Islet of Langerhans (tissue), 1 donor: ENCODE data around the gene ADAMTS6.
"Not testable (repeated sequence)": the region's sequence is repeated elsewhere in the genome, so short reads cannot be mapped to it uniquely, and the experiment has no call there.

Source experiments
- FAIRE-seq: peaks from one replicate; lab custom pipeline; 2011; peaks lifted over from hg19 to GRCh38; lab: Jason Lieb, UNC

Gene ADAMTS6

DNA sequence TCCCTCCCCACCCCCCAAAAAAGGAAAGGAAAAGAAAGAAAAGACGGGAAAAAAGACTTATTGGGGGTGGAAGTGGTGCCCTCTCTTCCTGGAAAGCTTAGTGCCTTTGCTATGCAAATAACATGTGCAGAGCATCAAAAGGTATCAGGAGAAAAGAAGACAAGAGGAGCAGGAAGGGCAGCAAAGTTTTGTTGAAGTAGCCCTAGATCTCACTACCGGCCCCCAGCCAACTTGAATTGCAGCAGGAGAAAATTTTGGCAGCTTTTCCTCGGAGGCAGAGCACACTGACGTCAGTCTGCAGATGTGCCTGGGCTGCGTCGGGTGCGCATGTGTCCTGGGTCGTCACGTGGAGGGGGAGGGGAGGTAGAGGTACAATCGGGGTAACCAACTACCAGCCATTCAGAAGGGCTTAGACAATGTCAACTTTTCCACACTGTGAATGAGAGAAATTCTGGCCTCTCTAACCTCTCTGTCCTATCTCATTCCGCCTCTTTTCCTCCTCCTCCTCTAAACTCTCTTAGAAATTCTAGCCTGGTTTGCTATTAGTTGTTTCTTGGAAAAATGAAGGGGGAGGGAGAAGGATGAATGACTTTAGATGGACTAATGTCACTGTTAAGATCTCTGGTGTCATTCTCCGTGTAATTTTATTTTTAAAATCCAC, at the start of gene ADAMTS6:
Gene ADAMTS6 (minus strand): TSS at position 286 of the 661 bp plus-strand sequence. CDS start 8,247 bp downstream, outside the sequence.
- peak; percentile 76 for FAIRE-seq

DNA sequence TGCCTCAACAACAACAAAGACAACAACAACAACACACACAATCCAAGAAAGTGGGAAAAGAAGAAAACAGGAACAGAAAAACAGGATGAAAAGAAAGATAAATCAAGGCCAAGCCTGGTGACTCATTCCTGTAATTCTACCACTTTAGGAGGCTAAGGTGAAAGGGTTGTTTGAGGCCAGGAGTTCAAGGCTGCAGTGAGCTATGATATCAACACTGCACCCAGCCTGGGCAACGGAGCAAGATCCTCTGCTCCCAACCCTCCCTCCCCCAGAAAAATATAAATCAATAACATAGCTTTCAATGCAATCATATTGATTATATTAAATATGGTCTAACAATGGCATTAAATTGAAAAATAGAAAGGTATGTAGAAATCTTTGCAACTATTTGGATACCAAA, 49.2 kb upstream of the ADAMTS6 start:
- no peak for FAIRE-seq

DNA sequence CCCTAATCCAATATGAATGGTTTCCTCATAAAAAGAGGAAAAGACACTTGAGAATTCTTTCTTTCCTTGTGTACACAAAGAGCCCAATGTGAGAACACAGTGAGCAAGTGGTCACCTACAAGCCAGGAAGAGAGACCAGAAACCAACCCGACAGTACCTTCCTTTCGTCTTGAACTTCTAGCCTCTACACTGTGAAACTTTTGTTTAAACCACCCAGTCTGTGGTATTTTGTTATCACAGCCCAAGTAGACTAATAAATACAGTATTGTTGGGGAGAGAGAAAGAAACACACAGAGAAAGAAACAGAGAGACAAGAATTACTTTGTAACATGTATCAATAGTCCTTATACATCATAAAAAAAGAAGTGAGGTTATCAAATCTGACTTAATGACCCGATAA, 44.0 kb upstream of the ADAMTS6 start:
- no peak for FAIRE-seq

GRCh38 chr5:65512170-65512937, 30.6 kb upstream of the ADAMTS6 start:
- no peak for FAIRE-seq

GRCh38 chr5:65508978-65509377, 27.3 kb upstream of the ADAMTS6 start:
- no peak for FAIRE-seq

DNA sequence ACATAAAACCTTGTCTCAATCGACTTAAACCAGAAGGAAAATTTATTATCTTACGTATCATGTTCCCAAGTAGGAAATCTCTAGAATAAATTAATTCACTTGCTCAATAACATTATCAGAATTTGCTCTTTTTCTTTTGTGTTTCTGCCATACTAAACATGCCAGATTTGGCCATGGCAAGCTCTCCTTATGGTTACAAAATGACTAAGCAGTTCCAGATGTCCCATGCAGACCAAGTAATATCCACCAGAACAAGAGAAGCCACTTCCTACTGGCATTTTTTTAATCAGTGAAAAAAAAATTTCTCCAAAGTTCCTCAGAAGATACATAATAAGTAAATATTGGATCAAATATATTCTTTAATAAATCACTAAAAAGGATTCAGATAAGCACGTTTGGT, 25.2 kb upstream of the ADAMTS6 start:
- no peak for FAIRE-seq

DNA sequence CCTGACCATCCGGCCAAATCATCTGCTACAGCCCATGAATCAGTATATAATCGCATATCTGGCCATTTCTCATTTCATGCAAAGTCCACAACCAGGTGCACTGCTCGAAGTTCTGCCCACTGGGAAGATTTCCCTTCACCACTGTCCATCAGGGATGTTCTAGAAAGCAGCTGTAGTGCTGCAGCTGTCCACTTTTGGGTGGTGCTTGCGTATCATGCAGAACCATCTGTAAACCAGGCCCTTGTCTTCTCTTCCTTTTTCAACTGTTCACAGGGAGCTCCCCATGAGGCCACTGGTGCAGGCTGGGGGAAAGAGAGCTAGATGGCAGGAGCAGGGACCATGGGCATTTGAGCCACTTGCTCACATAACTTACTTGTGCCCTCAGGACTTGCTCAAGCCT, 7.4 kb upstream of the ADAMTS6 start:
- FAIRE-seq = no peak

GRCh38 chr5:65488038-65488687, 6.4 kb upstream of the ADAMTS6 start:
- FAIRE-seq = not testable (repeated sequence)

DNA sequence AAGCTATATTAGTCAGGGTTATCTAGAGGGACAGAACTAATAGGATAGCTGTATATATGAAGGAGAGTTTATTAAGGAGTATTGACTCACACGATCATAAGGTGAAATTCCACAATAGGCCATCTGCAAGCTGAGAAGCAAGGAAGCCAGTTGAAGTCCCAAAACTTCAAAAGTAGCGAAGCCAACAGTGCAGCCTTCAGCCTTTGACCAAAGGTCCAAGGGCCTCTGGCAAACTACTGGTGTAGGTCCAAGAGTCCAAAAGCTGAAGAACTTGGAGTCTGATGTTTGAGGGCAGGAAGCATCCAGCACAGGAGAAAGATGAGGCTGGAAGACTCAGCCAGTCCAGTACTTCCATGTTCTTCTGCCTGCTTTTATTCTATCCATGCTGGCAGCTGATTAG, 5.1 kb upstream of the ADAMTS6 start:
- FAIRE-seq = not testable (repeated sequence)

GRCh38 chr5:65485405-65485804, 3.7 kb upstream of the ADAMTS6 start:
- FAIRE-seq = no peak

DNA sequence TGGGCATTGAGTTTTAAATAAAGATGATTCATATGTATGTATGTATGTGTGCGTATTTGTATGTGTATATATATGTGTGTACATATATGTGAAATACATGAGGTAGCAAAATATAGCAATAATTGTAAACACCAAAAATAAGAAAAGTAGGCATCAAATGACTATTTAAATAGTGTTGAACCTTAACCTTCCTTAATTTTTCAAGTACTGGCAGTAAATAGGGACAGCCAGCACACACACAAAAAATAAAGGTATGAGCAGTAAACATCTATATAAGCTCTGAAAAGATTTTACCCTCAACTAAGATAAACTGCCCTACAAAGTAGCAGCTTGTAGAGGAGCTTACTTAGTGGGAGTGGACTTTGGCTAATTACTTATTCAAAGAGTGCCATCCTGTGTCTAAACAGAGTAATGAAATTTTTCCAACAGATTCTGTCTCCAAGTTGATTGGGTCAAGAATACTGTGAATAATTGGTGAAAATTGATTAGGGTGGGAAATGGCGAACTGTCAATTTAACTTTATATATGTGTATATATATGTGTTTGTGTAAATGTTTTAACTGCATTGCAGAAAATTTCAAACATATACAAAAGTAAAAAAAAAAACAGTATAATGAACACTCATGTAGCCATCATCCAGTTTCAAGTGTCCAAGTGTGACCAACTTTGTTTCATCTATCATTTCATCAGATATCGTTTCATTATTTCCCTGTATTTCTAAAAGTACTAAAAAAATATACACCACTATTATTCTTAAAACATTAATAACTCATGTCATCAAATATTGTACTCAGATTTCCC, 2.0 kb upstream of the ADAMTS6 start:
- FAIRE-seq = peak; percentile 97

GRCh38 chr5:65482736-65483545, 1.2 kb upstream of the ADAMTS6 start:
- no peak for FAIRE-seq

GRCh38 chr5:65482296-65482735, 596 bp upstream of the ADAMTS6 start:
- no peak for FAIRE-seq

DNA sequence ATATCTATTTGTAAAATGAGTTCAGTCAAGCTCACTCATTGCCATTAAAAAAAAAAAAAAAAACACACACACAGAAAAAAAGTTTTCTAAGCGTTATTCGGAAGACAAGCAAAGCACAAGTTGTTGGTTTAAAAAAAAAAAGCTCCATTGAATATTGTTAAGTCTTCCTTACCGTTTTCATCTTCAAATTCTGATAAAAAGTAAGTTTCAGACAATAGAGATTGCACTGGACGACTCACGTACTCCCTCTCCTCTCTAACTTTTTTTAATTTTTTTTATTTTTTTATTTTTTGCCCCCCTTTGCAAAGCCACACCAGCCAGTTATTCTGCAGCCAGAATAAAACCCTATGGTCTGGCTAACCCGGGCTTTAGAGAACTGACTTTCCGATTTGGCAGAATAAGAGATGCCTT, 544 bp downstream of the ADAMTS6 start:
- FAIRE-seq = no peak

- no peak for FAIRE-seq
These were observed 1.3 kb downstream of the ADAMTS6 start for GRCh38 chr5:65480306-65480865.

DNA sequence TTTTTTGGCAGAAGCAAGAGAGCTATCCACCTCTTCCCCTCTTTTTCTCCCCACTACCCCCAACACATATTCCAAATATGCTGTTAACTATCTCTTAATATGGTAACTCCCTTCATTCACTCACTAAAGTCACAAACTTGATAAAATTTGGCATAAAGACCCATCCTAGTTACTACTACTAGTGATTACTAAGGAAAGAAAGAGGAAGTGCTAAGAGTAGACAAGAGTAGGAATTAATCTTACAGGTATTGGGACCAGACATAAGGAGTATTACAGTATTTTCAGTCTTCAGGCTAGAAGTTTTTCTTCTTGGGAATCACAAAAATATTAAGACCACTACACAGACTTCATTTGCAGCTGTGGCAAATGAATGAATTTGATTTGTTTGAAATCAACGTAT, 2.2 kb downstream of the ADAMTS6 start:
- no peak for FAIRE-seq

- FAIRE-seq = no peak
These were observed 3.4 kb downstream of the ADAMTS6 start for GRCh38 chr5:65478336-65478735.

DNA sequence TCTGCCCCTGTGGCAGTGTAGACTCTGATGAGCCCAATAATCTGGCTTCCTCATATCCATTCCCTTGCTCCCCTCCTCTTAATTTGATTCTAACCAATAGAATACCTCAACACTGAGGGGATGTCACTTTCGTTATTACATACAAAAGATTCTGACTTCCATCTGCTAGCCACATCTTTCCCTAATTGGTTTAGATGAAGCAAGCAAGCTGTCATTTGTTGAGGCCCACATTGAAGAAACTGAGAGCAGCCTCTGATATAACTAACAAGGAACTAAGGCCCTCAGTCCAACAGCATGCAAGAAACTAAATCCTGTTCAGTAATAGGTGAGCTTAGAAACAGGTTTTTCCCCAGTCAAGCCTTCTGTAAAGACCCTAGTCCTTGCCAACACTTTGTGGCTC, 5.8 kb downstream of the ADAMTS6 start:
- no peak for FAIRE-seq

DNA sequence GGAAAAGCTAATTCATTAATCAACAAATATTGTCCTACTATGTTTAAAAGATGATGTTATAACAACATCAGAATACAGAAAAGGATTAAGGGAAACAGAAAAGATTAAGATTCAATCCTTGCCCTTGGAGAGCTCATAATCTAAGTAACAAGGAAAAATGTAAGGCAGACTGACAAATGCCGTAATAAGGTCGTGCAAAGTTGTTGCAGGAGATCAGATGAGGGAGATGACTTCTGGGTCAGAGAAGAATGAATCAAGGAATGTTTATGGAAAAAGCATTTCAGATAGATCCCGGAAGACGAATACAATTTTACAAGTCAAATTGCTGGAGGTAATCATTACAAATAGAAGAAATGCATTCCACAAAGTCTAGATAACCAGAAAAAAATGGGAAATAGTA, 6.4 kb downstream of the ADAMTS6 start:
- FAIRE-seq = no peak

GRCh38 chr5:65474130-65474711, 7.5 kb downstream of the ADAMTS6 start:
- FAIRE-seq = no peak

DNA sequence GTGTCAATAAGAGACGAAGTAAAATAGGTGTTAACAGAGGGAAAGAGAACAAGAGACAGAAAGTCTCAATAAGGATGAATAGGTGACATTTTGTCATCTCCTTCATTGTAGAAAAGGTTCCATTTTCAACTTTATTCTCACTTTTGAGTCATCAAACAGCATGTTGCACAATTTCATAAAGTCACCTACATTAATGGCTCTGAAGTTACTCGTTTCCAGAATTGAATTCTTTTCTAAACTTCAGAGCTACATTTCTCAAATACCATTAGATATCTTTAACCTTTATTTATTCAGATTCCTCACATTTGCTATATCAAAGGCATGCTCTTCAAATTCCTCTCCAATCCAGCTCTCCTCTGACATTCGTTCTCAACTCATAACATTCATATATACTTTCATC, 13.1 kb downstream of the ADAMTS6 start:
- no peak for FAIRE-seq
